Aorta (tissue), 5 donors: ENCODE results near the gene KDM1B. TPM values are rescaled to one million over a fixed set of nuclear protein-coding genes. Genes with fewer than 3 reads are reported as not detected.

Experiments
- ATAC-seq: fragments of 200-7000 bp; cut with Tn5 transposase; one replicate; pipeline ENCODE4 v1.9.1; 2022; ENCODE audit warnings: moderate library complexity; ENCODE audit not compliant: low FRiP score
- DNase-seq, 2 donors: peaks; one replicate each; pipeline ENCODE4 v3.0.0-alpha.2; 2020
- H3K27ac ChIP-seq, 2 donors: one replicate each; pipeline ENCODE4 v1.5.1; 2013; ENCODE audit warnings: low read length in 2 of 2, mild to moderate bottlenecking in 2 of 2, moderate library complexity in 2 of 2, control low read depth in 1 of 2, inconsistent platforms in 1 of 2, low read depth in 1 of 2
- H3K27me3 ChIP-seq, 2 donors: one replicate each; pipeline ENCODE4 v1.6.1; 2013; ENCODE audit warnings: control low read depth in 1 of 2, low read length in 1 of 2, mild to moderate bottlenecking in 1 of 2, moderate library complexity in 1 of 2; ENCODE audit not compliant: insufficient read depth in 2 of 2, control insufficient read depth in 1 of 2
- H3K36me3 ChIP-seq, 2 donors: one replicate each; pipeline ENCODE4 v1.6.1; 2013; ENCODE audit warnings: control low read depth in 1 of 2, low read length in 1 of 2, mild to moderate bottlenecking in 1 of 2; ENCODE audit not compliant: insufficient read depth in 2 of 2, control insufficient read depth in 1 of 2
- H3K4me1 ChIP-seq, 2 donors: one replicate each; pipeline ENCODE4 v1.6.1; 2013; ENCODE audit warnings: low read length in 2 of 2, control low read depth in 1 of 2, mild to moderate bottlenecking in 1 of 2, moderate library complexity in 1 of 2; ENCODE audit not compliant: insufficient read depth in 2 of 2, control insufficient read depth in 1 of 2
- H3K4me3 ChIP-seq, 2 donors: one replicate each; pipeline ENCODE4 v1.5.1; 2013; ENCODE audit warnings: low read length in 2 of 2, control low read depth in 1 of 2, mild to moderate bottlenecking in 1 of 2
- H3K9me3 ChIP-seq: one replicate; pipeline ENCODE4 v1.6.1; 2013; ENCODE audit warnings: mild to moderate bottlenecking, low read length; ENCODE audit not compliant: control insufficient read depth
- WGBS, 2 donors: extraction: QIAGEN DNeasy Blood & Tissue Kit; methylation state at CpG; one replicate each; pipeline ENCODE4 v1.1.7; 2013; 5-methylcytosine and 5-hydroxymethylcytosine counted together
- intact Hi-C, 2 donors: fragments of 100-400 bp; cut with DNase I; formaldehyde crosslinking; loops; one replicate each; pipeline versions ENCODE4 v1.14.2 to v1.15.0; 2022
- polyA plus RNA-seq, 2 donors: library from polyadenylated mRNA; stranded (reverse); fragments of 200-250 nt; gene quantifications; one replicate each; pipeline ENCODE4 v1.2.3, GENCODE V29; 2013
- total RNA-seq, 2 donors: library from RNA; stranded (reverse); fragmentation: NEBNext Ultra II Directional; extraction: Animal tissue kit (Norgen Biotek cat#: 25700); gene quantifications; one replicate each; pipeline ENCODE4 v1.2.1, GENCODE V29; 2021
- donor health status: healthy with polysubstance abuse.
- donor health status: Bipolar disorder and iron deficiency.
- donor health status: DM: no; HTN: no; CAD: no.
- donor health status: DM: no; HTN: no; CAD: no.
- donor health status: DM: yes; HTN: yes; CAD: no.

The KDM1B gene
- total and polyA plus RNA-seq, 4 donors = 4.5 to 15.3 (median 8.8) TPM

GRCh38 chr6:18270216-18270615 is 115.0 kb downstream of the KDM1B start:
- intact Hi-C loops = no loop called here
- H3K9me3 ChIP-seq = no peaks in the 10 kb centered on the region
- no peak for DNase-seq
- 91 to 94% methylated on average over 4 of the region's 4 CpGs for WGBS, 2 donors
- no peak overlapping the region for H3K27ac ChIP-seq
- H3K27me3 ChIP-seq = no peaks in the 10 kb centered on the region
- no peak for ATAC-seq
- no peaks in the 10 kb centered on the region for H3K4me1 ChIP-seq
- no peaks in the 10 kb centered on the region for H3K36me3 ChIP-seq
- H3K4me3 ChIP-seq = no peak overlapping the region

Other genes starting within 250 kb of the KDM1B start
- gene KIF13A, start 167.8 kb upstream of the KDM1B start, total RNA-seq = 100 to 1,000 TPM in 1 of 2 donors, 10 to 100 TPM in 1; 89.2 to 109 TPM
- 10 to 100 TPM; 52.6 to 56.1 TPM for gene KIF13A, start 167.8 kb upstream of the KDM1B start, polyA plus RNA-seq
- 1 to 10 TPM in 1 of 2 donors, under 1 TPM in 1; 0.94 to 1.6 TPM for gene NHLRC1, start 32.7 kb upstream of the KDM1B start, total RNA-seq
- gene NHLRC1, start 32.7 kb upstream of the KDM1B start, polyA plus RNA-seq = 1 to 10 TPM; 1.9 to 2.1 TPM
- gene TPMT, start 345 bp upstream of the KDM1B start, total RNA-seq = 1 to 10 TPM; 6.5 to 6.6 TPM
- gene TPMT, start 345 bp upstream of the KDM1B start, polyA plus RNA-seq = 10 to 100 TPM; 13.1 to 24.9 TPM
- gene DEK, start 109.1 kb downstream of the KDM1B start, total RNA-seq = 10 to 100 TPM; 73.0 to 77.6 TPM
- 10 to 100 TPM; 61.7 to 83.9 TPM for gene DEK, start 109.1 kb downstream of the KDM1B start, polyA plus RNA-seq
- 10 to 100 TPM; 24.2 to 35.9 TPM for gene RNF144B, start 231.9 kb downstream of the KDM1B start, total RNA-seq
- 1 to 10 TPM; 4.9 to 6.2 TPM for gene RNF144B, start 231.9 kb downstream of the KDM1B start, polyA plus RNA-seq